ENCODE results near the gene SLC16A14.
"Not testable (repeated sequence)": the region's sequence is repeated elsewhere in the genome, so short reads cannot be mapped to it uniquely, and the experiment has no call there.

The SLC16A14 gene, protein sequence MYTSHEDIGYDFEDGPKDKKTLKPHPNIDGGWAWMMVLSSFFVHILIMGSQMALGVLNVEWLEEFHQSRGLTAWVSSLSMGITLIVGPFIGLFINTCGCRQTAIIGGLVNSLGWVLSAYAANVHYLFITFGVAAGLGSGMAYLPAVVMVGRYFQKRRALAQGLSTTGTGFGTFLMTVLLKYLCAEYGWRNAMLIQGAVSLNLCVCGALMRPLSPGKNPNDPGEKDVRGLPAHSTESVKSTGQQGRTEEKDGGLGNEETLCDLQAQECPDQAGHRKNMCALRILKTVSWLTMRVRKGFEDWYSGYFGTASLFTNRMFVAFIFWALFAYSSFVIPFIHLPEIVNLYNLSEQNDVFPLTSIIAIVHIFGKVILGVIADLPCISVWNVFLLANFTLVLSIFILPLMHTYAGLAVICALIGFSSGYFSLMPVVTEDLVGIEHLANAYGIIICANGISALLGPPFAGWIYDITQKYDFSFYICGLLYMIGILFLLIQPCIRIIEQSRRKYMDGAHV

DNA sequence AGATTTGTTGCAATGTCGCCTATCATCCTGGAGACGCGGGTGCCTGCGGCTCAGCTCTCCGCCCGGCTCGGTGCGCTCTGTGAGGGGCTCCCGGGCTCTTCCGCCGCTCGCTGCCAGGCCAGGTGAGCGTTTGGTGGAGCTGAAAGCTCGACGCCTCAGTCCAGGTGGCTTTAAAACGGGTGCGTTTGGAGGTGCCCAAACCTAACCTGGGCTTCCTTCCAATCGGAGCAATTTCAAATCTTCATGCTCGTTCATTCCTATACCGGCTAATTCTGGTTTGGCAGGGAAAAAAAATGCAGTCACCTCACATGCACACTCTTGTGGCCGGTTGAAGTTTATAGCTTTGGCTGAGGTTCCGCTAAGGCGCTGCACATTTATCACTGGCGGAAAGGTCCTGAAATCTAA lies at the start of gene SLC16A14:
TSS of gene SLC16A14 (minus strand) at position 274 of the 405 bp plus-strand sequence. CDS start 9,572 bp downstream, outside the sequence.
- DNase-seq, result peak; percentile 82

DNA sequence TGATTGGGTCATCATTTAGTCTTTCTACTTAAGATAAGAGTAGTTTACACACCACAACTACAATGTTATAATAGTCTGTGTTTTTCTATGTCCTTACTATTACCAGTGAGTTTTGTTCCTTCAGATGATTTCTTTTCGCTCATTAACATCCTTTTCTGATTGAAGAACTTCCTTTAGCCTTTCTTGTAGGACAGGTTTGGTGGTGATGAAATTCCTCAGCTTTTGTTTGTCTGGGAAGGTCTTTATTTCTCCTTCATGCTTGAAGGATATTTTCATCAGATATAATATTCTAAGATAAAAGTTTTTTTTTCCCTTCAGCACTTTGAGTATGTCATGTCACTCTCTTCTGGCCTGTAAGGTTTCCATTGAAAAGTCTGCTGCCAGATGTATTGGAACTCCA lies 38.0 kb upstream of the SLC16A14 start:
- DNase-seq, result no peak

DNA sequence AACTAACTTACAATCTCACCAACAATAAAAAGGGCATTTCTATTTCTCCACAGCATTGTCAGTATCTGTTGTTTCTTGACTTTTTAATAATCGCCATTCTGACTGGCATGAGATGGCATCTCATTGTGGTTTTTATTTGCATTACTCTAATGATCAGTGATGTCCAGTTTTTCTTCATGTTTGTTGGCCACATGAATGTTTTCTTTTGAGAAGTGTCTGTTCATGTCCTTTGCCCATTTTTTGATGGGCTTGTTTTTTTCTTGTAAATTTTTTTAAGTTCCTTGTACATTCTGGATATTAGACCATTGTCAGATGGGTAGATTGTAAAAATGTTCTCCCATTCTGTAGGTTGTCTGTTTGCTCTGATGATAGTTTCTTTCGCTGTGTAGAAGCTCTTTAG lies 33.2 kb upstream of the SLC16A14 start:
- not testable (repeated sequence) for DNase-seq

DNA sequence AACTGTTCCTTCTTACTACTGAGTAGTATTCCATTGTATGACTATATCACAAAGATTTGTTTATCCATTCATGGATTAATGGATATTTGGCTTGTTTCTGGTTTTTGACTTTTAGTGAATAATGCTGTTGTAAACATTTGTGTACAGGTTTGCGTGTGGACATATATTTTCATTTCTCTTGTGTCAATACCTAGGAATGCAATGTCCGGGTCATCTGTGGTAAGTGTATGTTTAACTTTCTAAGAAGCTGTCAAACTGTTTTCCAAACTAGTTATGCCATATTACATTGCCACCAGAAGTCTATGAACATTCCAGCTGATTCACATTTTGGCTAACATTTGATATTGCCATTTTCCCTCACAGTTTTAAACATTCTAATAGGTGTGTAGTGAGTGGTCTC lies 29.1 kb upstream of the SLC16A14 start:
- DNase-seq, result no peak

DNA sequence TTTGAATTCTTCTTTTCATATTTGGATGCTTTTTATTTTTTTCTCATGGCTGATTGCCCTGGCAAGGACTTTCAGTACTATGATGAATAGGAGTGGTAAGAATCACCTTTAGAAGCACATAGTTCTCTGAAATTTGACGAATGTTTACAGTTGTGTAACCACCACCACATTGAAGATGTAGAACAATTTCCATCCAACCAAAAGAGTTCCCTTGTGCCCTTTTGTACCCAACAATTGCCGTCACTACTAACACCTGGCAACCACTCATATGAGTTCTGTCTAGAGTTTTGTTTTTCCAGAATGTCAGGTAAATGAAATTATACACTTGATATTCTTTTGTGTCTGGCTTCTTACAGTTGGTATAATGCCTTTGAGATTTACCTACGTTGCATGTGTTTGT lies 28.7 kb upstream of the SLC16A14 start:
- DNase-seq, result no peak

DNA sequence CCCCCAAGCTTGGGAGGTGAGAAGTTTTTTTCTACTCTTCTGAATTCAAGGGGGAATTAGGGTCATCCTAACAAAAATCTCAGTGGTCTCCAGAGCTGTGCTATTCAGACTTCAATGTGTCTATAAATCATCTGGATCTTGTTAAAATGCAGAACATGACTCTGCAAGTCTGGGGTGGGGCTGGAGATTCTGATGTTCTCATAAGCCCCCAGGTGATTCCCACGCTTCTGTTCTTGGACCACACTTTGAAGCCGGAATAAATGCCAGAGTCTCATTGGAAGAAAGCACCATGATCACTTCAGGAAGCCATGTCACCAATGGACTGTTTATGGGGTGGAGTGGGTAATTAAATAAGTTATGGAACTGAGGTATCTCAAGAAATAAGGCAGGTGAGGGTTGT lies 22.2 kb upstream of the SLC16A14 start:
- DNase-seq, result no peak

DNA sequence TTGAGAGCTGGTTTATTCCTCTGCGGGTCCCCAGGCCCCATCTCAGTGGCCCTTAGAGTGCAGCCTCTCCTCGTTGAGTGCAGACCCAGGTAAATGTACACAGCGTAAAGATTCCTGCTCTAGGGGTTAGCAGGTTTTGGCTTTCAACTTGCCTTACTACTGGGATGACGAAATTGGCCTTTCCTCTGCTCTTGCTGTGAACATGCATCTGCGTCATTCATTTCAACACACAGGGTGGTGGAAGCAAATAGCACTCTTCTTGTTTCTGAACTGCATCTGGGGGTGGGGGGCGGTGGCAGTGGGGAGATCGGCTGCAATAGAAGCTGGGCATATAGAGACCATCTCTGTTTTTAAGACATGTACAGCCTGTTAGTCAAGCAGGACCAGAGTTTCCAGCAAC lies 16.5 kb upstream of the SLC16A14 start:
- peak; percentile 40 for DNase-seq

DNA sequence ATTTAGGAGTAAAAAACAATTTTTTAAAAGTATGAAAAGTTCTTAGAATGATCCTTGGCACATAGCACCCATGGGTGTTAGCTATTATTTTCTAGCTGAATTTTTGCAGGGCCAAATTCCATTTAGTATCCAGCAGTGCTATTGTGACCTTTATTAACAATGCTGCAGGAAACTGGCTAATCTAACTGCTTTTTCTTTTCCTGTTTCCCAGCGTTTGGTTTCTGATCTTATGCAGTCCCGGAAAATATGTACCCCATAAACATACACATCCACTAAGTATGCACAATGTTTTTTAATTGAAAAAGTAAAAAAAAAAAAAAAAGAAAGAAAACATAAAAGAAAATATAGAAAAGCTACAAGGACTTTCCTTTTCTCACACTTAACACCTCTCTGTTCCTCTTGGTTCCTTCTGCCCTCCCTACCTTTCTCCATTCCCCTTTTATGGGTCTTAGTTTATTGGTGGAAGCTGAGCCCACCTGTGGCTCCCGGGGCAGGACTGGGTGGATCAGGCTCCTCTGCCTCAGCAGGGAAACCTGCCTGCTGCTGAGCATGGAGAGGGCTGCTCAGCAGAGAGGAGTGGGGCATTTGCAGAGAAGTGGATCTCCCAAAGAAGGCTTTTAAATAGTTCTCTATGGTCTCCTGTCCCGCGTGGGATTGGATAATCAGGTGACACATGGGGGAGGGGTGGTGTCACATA lies 9.3 kb upstream of the SLC16A14 start:
- DNase-seq, result no peak

DNA sequence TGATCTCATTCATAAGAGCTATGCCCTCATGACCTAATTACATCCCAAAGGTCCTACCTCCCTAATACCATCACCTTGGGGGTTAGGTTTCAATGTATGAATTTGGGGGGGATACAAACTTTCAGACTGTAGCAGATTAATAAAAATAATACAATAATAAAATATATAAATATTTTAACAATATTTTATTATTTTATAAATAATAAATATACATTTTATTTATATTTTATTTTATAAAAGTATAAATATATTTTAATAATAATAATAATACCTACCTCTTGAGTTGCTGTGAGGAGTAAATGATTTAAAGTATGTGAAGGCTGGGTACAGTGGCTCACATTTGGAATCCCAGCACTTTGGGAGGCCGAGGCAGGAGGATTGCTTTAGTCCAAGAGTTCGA lies 8.1 kb upstream of the SLC16A14 start:
- no peak for DNase-seq

DNA sequence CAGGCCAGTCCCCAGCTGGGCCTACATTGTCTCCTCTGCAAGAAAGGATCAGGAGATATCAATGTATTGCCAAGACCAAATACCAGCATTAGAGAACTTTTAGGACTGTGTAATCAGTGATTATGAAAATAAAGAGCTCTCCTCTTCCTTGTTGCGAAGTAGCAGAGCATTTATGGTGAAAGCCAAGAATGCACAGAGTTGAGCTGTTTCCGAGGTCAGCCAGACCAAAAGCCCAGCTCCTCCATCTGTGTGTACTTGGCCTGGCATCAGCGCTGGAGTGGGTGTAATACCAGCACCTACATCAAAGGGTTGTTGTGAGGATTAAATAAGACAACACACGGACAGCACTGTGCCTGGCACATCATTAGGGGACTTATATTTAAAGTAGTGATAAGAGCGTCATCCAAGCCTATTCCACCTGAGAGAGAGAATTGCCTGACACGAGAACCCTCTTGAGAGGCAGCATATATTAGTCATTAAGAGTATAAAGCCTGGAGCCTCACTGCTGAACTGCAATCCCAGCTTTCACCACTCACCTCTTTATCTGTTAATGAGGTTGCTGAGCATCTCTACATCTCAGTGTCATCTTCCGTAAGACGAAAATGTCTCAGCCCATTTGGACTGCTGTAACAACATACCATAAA lies 7.4 kb upstream of the SLC16A14 start:
- DNase-seq, result no peak

DNA sequence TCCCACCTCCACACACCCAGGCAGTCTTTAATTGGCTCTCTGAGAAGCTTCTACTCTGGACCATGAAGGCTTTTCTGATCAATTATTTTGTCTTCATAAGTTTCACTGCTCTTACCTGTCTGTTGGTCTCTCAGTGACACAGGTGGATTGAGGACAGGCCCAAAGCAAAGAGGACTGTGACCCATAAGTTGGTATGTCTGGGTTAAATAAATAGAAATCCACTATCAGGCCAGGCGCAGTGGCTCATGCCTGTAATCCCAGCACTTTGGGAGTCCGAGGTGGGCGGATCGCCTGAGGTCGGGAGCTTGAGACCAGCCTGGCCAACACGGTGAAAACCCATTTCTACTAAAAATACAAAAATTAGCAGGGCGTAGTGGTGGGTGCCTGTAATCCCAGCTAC lies 2.7 kb upstream of the SLC16A14 start:
- DNase-seq, result no peak

DNA sequence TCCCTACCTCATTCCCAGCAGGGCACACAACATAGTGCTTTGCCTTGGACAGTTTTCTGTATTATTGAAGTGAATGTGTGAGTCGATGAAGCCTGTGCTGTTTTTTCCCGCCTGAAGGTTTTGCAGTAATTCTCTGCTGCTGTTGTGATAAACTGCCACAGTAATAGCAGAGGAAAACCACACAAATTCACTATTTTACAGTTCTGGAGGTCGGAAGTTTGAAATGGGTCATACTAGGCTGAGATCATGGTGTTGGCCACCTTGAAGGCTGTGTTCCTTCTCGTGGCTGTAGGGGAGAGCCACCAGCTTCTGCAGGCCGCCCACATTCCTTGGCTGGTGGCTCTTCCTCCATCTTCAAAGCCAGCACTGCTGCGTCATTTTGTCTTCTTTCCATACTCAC lies 678 bp upstream of the SLC16A14 start:
- no peak for DNase-seq

DNA sequence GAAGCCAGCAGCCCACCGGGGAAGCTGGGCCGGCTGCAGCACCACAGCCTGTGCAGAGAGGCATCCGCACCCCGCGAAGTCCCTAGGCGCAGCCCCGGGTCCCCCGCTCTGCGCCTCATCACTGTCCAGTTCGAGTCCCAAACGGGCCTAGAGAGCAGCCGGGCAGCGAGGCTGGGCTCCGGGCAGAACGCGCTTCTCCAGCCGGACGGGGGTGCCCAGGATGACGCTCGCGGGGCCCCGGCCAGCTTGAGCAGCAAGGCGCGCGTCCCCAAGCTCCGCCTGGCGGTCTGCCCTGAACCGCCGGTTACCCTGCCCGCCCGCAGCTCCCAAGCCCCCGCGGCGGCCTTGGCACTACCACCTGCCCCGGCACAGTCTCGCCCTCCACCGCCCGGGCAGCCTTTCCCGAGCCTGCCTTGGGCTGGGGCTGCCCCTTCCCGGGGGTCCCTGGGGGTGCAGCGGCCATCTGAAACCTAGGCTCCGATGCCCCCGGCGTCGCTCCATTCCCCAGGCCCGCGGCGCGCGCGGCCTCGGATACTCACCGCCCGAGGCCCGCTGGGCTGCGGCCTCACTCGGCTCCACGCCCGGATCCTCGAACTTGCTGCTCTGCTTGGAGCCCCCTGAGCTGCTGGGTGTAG lies 591 bp downstream of the SLC16A14 start:
- peak; percentile 73 for DNase-seq

DNA sequence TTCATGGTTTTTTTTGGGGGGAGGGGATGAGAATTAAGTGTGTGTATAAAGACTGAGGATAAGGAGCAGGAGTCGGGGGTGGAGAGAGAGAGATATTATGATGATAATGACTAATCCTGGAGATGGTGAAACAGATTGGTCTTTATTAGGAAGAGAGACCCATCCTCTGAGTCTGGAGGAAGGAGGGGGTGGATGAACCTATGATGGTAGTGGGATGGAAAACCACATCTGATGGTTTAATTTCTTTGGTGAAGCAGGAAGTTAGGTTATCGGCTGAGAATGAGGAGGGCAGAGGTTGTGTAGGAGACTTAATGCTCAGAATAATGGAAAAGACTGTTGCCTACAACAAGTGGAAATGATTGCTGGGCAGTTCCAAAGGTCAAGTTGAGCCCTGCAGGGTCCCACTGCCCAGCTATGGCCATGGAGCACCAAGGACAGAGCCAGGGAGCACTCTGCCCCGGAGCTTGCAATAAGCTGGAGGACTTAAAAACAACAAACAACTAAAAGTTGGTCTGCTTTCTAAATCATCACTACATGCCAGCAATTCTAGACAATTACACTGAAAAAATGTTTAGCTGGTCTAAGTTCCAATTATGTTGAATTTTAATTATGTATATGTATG lies 7.9 kb downstream of the SLC16A14 start:
- DNase-seq, result no peak

DNA sequence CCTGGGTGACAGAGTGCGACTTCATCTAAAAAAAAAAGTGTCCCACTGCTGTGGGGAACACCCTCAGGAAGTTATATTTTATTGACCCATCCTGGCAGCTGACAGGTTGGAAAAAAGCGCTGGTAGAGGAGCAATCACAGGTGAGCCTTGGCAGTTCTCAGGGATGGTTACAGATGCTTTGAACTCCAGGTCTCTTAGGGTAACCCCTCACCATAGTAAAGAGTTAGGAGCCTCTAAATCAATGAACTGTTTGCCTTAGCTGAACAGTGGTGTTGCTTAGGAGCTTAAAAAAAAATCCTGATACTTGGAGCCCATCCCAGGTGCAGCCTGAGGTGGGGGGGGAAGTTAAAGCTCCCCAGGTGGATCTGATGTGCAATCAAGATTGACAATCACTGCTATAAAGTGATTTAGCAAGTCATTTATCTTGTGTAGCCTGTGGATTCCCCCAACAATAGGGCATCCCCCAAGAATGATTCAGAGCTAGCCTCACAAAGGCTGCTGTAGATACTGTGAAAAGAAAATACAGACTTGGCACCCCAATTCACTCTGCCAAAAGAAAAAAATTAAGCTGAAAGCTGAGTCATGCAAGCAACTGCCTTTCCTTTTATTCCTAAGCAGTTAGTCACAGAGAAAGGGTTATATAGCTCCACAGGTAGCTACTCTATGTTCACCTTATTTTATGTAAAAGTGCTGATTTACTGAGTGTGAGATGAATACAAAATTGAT lies 14.8 kb downstream of the SLC16A14 start:
- DNase-seq, result peak; percentile 28

DNA sequence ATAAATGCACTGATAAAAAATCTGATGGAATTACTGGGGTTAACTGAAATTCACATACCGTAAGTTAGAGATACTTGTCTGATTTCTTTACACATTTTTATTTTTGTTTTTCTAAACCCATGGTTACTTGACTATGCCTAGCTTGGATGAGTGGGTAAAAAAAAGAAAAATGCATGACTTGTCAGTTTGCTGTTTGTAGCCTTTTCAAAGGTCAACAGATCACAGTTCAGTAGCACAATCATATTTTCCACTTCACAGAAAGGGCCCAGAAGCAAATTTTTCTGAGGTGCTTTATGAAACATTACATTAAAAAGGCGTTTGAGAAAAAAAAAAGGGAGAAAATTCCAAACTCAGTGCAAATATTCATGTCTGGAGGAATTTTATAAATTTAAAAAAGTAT lies 16.4 kb downstream of the SLC16A14 start:
- DNase-seq, result no peak

DNA sequence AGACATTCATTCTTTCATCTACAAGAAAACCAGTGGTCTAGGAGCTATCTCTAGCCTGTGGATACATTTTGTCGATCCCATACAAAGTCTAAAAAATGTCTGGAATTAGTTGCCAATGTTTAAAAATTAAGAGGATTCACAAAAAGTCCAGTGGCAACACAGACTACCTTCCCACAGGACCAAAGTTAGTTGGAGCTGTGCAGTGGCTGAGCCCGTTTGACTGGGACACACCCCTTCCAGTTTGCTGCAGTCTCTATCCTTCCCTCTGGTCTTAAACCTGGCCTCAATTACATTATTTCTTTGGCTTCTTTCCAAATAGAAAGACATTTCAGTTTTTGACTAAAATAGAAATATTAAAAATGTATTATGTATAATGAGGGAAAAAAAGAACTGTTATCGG lies 18.6 kb downstream of the SLC16A14 start:
- DNase-seq, result no peak

DNA sequence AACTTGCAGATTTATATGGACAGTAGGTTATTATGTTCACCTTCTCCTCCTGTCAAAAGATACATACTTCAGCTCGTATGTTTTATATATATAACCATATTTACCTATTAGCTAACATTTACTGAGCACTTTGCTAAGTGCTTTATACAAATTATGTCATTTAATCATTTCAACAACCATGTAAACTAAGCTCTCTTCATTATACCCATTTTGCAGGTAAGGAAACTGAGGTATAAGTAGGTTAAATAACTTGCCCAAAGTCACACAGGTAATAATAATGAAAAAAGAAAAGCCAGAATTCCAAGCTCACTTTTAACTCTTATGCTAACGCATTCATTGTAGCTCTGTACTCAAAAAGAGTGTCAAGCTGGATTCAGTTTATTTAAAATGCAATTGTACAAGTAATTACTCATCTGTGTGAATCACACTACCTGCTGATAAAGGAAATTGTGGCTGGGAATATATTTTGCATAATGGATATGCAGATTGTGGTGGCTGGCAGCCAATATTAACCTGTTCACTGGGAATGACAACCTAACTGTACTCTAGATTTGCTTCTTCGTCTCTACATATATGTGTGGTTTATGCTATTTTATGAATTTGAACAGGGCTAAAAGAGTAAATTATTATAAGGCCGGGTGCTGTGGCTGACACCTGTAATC lies 20.6 kb downstream of the SLC16A14 start:
- no peak for DNase-seq

DNA sequence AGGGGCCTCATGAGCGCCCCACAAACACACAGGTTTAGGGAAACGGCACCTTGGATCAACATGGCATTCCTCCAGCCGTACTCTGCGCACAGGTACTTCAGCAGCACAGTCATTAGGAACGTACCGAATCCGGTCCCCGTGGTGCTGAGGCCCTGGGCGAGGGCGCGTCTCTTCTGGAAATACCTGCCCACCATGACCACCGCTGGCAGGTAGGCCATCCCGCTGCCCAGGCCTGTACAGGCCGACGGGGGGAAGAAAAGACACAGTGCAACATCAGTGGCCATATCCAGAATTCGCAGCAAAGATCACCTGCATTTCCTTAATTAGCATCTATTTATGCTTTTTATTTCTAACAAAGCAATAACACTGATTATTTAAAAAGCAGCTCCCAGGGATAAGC lies 22.2 kb downstream of the SLC16A14 start:
- DNase-seq, result no peak

DNA sequence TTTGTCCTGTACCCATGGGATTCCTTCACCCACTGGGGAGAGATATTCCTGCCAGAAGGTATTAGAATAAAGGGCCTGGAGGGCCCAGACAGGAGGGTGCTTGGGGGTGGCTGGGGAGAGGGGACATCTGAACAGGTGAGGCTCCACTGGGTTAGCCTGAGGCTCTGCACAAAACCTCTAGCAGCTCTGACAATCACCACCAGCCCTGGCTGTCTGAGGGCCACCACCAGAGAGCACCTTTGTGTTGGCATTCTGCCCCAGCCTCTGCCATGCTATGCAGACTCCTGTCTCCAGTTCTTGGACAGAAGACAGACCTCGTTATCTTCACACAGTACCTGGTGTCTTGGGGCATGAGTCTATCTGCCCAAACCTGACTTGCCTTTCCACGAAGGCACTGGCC lies 25.3 kb downstream of the SLC16A14 start:
- no peak for DNase-seq

DNA sequence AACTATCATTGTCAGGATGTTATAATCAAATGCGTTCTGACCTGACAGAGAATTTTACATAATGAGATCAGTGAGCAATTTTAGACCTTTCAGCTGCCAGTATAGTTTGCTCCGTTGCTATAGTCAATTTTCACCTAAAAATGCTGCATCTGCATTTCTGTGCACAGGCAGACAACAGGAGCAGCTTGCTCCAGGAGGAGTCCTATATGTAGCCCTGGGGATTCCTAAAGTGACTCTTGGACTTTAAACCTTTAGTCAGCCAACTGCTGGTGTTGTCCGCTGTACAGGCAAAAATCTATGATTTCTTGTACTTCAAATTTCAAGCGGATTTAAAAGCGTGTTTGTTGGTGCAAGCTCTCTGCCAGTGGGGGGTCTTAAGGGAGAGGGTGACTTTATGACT lies 25.7 kb downstream of the SLC16A14 start:
- DNase-seq, result no peak

DNA sequence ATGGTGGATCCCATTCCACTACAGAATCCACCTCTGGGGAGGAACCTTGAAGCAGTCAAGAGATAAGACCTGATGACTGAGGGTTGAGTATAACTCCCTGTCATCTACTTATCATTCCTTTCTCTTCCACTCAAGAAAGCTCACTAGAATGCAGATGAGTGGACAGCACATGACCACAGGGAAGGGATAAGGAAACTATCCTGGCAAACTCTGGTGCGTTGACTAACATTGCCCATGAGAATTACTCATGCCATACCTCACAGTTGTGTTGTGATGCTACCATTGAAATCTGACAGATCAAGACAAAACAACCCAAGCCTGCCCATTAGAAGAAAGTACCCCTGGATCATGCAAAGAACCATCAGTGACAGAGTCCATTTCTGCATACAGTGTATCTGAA lies 26.5 kb downstream of the SLC16A14 start:
- DNase-seq, result no peak
